HG02943 (cell line): ENCODE data around the gene GPR87.

Experiments used
- ATAC-seq: cut with Tn5 transposase; IDR thresholded peaks from one replicate; pipeline ENCODE4 v1.9.1; 2021; ENCODE audit warnings: mild to moderate bottlenecking, low read depth, moderate library complexity; ENCODE audit not compliant: unreplicated experiment

Gene GPR87

DNA sequence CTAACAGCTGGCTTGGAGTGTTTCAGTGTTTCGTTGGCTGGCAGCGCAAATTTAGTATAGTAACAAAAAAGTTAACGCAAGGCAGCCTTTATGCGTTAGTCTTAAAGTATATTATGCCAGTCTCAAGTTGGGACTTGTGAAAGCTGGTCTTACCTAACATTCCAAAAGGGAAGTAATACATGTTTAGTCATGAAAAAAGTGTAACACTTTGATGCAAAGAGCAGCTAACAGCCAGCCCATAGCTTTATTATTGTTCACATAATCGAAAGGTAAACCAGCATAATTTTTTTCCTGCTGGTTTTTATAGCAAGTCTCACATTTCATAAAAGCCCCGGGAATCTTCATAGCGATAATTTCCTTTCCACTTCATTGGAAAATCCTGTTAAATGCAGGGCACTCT lies 2.4 kb upstream of the GPR87 start:
- no peak for ATAC-seq

DNA sequence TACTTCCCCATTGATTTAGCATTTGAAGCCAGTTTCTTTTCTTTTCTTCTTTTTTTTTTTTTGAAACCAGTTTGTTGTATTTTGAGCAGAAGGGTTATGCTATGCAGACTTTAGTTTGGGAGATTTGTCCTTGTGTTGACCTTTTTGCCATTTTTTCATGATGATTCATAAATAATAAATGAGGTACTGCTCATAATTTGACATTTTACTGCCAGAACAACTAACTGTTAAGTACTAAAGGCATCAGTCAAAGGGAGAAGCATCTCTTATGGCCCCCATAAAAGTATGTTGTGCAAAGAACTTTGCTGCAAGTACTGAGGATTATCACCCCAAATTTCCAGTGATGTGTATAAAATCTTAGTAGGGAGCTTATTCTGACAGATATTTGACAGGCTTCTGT lies 1.7 kb upstream of the GPR87 start:
- ATAC-seq: no peak

DNA sequence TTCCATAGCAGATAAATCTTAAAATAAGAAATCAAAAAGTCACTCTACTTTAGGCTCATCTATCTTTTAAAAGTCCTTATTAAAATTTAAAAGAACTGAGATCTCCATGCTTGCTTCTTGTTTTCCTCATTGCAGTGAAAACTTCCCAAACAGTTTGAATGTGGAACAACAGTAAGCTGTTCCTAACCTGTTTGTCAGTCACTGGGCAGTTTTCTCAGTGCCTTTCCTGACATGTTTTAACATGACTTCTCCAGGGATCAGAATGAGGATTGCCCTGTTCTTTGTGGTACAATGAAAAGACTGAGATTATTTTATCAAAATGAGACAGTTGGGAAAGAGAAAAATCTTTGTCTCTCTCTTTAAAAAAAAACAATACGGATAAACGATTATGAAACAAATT lies 774 bp downstream of the GPR87 start:
- no peak for ATAC-seq

DNA sequence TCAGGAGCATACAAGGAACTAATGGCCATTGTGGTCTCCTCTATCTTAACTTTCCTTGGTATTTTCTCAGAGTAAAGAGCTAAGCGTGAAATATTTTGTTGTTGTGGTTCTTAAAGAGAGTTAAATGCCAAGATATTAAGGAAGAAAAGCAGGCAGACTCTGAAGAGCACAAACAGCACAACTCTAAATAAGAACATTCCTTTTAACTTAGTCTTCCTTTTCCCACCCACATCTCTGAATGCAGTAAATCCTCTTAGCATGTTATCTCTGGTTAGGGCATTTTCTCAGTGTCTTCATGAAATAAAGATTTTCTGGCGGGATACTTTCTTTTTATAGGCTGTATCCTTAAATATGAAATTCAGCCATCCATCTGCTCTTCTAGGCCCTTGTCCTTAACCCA lies 1.5 kb downstream of the GPR87 start:
- ATAC-seq: no peak

DNA sequence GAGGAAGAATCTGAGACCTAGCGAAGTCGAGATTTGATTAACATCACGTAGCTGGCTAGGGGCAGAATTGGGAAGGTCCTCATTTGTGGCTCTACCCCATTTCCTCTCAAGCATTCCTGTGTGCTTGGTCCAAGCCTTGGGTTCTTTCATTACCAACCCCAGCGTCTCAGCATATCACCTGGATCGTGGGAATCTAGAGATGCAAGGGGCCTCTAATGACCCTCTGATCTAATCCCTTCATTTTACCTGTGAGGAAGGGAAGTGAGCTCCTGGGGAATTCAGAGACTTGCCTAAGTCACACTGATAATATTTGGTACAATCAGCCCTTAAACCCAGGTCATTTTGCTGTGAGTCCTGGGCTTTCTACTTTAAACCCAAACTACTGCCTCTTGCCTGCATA lies 2.0 kb downstream of the GPR87 start:
- no peak for ATAC-seq

DNA sequence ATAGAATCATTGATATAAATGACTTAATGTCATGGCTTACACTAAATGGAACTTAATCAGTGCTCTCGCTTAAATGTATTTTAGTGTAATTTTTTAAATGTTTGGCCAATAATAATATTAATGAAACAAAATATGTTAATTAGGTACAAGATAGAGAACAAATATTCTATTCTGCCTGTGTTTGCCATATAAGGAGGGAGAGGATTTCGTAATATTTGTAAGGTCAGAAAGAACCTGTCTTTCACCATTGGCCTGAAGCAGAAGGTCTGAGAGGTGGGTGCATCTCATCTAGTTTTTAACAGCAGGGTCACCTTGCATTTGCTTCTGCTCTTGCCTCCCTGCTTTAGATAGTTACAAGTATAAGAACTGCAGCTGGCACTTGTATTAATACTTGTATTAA lies 2.5 kb downstream of the GPR87 start:
- no peak for ATAC-seq

DNA sequence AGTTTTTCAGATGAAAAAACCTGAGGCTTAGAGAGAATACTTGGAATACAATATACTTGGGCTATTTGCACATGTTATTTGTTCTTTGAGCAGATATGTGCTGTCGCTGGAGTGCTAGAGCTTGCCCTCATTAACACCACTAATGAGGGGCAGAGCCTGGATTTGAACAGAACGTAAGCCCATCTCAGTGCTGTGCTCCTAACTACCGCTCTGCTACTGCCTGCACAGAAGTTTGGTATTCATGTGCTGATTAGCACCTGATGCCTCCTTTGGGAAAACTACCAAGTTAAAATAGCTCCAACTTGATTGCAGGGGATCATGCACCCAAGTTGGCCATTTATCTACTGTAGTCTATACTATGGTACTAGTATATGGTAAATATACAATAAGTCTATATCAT lies 3.6 kb downstream of the GPR87 start:
- ATAC-seq: no peak

DNA sequence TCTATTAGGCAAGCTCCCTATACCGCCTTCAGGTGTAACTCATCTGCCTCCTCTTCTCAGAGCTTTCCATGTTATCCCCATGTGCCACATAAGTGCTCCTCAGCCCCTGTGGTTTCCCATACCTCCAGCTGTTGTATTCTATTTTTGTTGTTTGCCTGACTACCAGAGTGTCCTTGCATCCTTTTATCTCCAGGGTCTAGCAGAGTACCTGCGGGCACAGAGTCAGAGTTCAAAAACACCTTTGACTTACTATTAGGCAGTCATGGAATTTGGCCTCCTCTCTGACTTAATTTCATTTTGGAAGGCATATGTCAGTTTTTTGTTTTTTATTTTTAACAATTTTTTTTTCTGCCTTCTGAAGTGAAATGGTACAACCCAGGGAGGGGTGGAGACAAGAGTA lies 7.1 kb downstream of the GPR87 start:
- ATAC-seq: no peak

DNA sequence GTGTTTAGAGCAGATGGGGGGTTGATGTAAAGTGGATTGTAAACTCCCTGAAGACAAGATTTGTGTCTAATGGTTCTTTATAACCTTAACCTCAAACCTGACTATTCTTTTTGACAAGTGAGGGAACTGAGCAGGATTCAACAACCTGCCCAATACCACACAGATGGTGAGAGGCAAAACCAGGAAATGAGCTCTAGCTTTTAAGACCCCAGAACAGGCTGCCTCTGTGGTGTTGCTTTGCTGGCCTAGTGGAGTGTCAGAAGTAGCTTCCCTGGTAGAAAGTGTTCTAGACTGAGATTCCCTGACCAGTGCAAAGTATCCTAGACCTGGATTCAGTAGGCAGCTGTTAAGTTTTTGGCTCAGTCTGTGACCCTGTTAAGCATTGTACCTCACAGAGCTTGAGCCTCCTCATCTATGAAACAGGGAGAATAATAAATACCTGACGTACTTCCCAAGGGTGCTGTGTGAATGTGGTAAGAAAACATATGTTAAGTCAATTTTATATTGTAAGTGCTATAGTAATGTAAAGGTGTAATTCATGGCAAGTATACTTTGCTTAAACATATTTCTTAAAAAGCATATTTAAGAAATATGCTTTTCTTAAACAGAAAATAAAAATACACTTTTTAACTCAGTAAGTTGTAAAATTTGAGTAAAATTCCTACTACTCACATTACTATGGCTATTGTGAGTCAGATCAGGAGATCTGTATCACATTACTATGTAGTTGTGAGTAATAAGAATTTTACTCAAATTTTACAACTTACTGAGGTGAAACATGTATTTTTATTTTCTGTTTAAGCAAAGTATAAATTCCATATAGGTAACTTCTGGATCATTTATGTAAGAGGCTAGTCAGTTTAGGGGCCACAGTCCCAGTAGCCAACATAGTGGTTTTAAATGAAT lies 8.8 kb downstream of the GPR87 start:
- no peak for ATAC-seq

DNA sequence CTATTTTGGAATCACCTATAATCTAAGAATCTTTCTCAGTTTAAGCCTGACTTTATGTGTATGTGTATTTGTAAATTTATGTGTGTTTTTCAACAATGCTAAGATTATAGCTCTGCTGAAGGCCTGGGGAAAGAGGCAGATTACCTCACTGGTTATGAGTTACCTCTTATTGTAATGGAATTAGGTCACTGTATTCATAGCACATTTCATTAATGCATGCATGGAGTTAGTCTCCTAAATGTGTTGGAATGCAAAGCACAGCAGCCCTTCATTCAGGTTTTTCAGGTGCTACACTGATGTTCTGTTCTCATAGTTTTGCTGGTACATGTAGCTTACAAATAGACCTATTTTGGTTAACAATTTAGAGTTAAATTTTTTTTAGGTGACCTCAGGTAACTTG lies 9.5 kb downstream of the GPR87 start:
- no peak for ATAC-seq

DNA sequence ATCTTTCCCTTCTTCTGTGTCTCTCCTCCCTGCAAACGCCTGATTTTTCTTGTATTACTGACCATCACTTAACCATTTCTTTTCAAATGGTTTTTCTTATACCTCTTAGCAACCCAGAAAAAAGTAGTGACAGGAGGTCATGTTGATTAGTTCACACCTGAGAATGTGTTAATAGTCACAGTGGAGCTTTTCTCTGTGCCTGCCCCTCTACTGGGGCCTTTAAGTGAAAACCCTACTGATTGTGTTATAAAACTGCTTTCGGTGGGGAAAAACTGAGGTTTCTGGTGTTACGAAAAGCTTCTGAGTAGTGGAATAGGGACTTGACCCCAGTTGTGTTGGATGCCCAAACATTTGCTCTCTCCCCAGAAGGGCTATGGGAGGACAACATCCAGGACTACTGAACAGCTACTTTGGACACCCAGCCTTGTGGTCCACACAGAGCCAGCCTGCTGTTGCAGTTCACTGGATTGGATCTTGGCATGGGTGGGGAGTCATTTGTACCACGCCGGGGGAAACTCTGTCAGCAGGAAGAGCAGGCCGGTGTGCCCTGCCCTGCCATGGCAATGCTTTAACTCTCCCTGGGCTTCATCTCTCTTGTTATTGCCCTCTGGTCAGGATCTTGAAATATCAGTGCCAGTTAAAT lies 10.3 kb downstream of the GPR87 start:
- no peak for ATAC-seq

DNA sequence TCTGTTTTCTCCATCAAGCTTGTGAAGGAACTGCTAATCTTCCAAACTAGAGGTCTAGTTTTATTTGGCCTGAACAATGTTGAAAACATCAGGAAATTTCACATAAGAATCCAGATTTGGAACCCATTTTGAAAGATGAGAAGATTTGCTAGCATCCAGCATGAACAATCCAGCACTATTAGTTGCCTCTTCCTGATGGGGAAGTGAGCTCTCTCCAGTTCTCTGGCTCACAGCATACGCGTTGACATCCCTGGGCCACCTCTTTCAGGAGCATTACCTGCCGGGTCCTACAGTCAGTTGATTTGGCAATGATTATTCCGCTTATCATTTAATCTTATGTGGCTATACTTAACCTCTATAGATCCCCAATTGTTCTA lies 10.9 kb downstream of the GPR87 start:
- ATAC-seq: no peak

DNA sequence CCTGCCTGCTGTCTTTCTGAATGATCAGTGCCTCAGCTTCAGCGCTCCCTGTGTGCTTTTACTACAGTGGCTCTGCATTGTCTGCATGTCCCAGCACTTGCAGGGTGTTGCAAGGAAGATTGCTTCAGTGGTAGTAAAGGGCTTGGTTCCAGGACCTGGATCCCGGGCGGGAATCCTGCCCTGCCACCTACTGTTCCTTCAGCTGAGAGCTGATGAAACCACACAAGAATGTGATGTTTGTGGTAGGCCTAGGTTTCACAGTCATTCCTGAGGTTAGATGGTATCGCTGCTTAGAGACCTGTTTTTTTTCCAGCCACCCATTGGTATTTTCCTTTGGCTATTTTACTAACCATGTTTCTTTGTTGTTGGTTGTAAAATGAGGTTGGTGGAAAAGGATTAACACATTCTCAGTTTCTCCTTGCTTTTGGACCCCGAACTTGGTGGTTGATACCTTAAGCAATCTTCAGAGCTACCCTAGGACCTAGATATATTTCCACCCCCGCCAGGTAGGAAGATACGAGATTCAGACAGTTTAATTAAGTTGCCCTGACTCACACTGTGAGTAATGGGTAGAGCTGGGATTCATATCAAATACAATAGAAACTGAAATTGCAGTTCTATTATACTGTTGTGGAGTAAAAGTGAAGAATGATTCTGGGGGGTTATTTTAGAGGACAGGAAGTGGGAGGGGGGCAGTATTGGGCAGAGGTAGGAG lies 11.4 kb downstream of the GPR87 start:
- no peak for ATAC-seq

DNA sequence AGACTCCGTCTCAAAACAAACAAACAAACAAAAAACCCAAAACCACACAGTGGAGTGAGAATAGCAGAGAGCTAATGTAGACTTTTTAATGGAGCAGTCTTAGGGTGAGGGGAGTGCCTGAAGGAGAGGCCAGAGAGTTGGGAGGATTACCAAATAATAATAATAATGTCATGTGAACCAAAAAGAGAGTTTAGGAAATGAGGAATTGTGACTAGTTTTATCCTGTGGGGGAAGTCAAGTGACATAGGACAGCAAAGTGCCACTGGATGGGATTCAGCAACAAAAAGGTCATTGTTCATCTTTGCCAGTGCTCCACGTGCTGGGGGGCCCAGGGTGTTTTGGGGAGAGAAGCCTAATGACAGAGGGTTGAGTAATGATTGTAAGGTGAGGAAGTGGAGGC lies 12.9 kb downstream of the GPR87 start:
- ATAC-seq: no peak

DNA sequence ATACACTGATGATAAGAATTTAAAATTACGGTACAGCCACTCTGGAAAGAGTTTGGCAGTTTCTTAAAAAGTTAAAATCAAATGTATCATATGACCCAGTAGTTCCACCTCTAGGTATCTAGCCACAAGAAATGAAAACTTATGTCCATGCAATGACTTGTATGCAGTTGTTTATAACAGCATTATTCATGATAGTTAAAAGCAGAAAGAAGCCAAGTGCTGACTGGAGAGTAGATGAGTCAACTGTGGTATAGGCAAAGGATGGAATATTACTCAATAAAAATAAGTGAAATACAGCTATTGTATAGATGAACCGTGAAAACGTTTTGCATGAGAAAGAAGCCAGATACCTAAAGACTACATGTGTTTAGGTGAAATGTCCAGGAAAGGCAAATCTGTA lies 14.8 kb downstream of the GPR87 start:
- ATAC-seq: no peak

DNA sequence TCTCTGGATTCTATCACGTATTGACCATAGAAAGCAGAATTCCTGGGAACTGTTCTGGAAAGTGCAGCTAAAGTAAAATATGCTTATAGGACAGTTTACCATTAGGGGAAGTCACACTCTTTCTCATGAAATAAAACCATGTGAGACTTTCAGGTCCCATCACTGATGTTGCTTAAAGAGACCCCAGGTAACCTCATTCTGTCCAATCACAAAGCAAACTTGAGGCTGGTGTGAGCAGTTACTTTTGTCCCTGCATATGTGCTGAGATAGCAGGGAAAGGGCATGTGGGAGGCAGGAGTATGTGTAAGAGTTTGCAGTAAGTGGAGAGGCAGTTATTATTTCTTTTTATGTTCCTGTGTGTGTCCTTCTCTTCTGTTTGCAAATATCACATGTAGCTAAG lies 16.1 kb downstream of the GPR87 start:
- ATAC-seq: no peak

DNA sequence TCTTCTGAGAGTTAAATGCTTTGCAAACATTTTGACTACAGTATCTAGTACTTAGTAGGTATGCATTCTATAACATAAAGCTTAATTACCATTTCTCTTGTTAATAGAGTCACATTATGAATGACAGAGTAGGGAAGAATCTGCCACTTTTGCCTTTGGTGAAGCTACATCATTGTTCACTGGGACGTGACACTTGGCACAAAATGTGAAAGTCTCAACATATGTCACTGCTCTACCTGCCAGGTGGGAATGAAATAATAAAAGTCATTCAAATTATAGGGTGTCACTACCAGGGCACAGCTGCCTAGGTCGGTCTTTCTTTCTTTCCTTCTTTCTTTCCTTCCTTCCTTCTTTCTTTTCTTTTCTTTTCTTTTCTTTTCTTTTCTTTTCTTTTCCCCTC lies 17.6 kb downstream of the GPR87 start:
- no peak for ATAC-seq

DNA sequence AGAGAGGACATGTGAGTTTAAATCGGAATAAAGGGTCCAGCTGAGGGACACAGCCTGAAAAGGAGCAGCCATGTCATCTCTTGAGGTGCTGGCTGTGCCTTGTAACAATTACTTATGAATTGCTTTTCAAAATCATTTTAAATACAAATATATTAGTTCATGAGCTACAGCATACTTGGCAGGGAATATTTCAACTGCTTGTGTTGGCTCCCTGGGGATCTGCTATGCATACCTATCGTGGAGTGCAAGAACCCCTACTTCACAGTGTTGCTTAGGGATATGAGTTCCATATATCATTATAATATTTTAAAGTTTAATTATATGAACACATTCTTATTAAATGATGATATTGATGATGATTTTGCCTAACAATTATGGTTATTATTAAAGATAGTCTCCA lies 19.2 kb downstream of the GPR87 start:
- ATAC-seq: no peak

DNA sequence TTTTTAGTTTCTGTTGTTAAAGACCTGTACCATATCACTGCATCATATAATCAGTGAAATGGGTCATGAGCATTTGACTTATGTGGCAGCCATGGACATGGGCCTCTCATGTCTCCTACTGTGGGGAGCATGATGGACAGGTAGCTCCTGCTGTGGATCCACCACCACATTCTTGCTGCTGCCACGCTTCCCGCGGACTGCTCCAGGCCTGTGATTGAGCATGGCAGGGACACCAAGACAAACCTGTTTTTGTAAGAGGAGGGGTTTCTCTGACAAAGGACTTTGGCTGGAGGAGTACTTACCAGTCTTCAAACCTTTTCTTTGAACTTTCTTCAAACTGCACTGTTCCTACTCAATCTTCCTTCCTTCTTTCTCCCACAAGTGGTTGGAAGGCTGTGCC lies 20.4 kb downstream of the GPR87 start:
- ATAC-seq: no peak

DNA sequence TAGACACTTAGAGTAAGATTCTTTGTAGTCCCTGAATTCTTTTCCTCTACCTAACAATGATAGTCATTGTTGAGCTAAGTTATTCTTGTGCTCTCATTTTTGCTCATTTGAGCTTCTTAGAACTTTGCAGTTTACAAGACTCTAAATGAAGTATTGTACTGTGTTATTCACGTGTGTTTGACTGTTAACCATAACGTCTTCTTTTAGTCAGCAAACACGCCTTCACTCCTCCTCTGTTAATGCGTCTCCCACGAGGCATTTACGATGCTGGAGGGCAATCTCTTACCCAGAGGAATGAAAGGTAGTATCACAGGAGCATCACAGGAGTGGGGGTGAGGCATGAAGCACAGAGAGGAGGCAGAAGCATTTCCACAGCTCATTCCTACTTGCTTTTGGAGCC lies 23.5 kb downstream of the GPR87 start:
- ATAC-seq: no peak

DNA sequence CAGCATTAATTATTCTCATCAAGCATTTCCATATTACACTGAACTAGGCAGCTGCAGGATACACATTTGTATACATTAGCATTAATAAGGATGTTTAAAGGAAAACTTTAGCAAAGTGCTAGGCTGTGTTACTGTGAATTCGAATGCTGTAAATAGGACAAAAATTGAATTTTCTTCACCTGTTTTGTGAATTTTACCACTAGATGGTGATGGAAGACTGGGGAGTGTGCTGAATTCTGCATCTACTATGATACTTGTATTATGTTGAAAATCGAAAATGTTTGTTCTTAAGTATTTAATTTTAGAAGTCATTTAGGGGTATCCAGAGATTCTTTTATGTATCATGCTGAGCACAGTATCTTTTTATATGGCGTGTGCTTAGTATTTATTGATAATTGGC lies 25.9 kb downstream of the GPR87 start:
- ATAC-seq: no peak

DNA sequence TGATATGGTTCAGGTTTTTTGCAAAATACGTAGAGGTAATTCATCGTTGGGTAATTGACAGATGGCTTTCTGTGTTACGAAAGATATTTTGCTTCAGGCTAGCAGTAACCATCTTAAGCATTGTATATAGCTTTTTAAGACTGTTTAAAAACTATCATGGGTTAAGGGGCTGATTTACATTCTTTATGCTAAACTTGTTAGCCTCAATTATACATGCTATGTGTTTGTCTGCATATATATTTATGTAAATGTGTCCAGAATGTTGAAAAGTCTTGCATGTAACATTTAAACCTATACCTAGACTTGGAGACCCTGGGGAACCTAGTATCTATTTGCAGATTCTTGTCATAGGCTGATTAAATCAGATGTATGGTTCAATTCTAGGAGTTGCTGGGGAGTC lies 27.2 kb downstream of the GPR87 start:
- no peak for ATAC-seq
